ENCODE results near the gene EPOP. TPM values are rescaled to one million over a fixed set of nuclear protein-coding genes. Genes with fewer than 3 reads are reported as not detected.

The EPOP gene
- total RNA-seq, 1 experiment from 2014 or later = 8.4 TPM

DNA sequence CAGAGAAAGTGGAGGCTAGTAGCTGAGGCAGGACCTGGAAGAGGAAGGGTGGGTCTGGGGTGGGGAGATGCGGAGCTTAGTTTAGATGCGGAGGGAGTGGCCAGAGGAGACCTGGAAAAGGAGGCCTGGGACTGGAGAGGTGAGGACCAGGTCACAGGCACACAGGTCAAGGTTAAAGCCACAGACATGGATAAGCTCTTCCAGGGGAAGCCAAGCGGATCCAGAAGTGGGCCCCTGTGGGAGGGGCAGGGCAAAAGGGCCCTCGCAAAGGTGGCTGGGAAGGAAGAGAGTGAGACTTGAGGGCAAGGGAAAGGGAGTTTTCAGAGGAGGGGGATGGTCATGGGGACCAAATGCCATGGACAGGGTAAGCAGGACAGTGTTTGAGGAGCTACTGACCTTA is 16.4 kb upstream of the EPOP start:
- CTCF ChIA-PET = no interaction called here
- DNase-seq = no peak
- intact Hi-C loops (cut with micrococcal nuclease; ENCODE audit: unreplicated experiment) = no loop called here
- TF ChIP-seq EZH2 (IDR thresholded peaks at IDR 0.05; ENCODE audit: low read depth) = no peak
- TF ChIP-seq, protein P1, sequence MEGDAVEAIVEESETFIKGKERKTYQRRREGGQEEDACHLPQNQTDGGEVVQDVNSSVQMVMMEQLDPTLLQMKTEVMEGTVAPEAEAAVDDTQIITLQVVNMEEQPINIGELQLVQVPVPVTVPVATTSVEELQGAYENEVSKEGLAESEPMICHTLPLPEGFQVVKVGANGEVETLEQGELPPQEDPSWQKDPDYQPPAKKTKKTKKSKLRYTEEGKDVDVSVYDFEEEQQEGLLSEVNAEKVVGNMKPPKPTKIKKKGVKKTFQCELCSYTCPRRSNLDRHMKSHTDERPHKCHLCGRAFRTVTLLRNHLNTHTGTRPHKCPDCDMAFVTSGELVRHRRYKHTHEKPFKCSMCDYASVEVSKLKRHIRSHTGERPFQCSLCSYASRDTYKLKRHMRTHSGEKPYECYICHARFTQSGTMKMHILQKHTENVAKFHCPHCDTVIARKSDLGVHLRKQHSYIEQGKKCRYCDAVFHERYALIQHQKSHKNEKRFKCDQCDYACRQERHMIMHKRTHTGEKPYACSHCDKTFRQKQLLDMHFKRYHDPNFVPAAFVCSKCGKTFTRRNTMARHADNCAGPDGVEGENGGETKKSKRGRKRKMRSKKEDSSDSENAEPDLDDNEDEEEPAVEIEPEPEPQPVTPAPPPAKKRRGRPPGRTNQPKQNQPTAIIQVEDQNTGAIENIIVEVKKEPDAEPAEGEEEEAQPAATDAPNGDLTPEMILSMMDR (conservative IDR thresholded peaks at IDR 0.05) = no peak
- Histone ChIP-seq H3K27me3 (ENCODE audit: insufficient read depth, low read depth) (no peaks in the 10 kb centered on the region), H3K27ac (no peak overlapping the region), H3K4me3 (no peak overlapping the region), H3K9me3 (ENCODE audit: insufficient read depth, low read depth) (no peaks in the 10 kb centered on the region), H3K4me2 (no peak overlapping the region), H2AFZ (no peak overlapping the region), H3K9me2 (ENCODE audit: insufficient read depth) (no peaks in the 10 kb centered on the region), H3K4me1 (replicated peaks; ENCODE audit: insufficient read depth) (0 out of 2 replicates have a peak, but pooled peaks cover 10% of the 10 kb centered on the region), H3K36me3 (ENCODE audit: low read depth) (no peaks in the 10 kb centered on the region), H4K20me1 (ENCODE audit: insufficient read depth) (no peaks in the 10 kb centered on the region), H3F3A (ENCODE audit: insufficient read depth, low read depth) (peaks cover 4% of the 10 kb centered on the region; the same call in 1 of the 2 replicates), H3K79me2 (ENCODE audit: low read depth) (no peaks in the 10 kb centered on the region)
- POLR2A ChIA-PET (ENCODE audit: unreplicated experiment) = no interaction called here
- BruUV-seq (replicated peaks) = no TSS peak

GRCh38 chr17:38690386-38690785 is 15.6 kb upstream of the EPOP start:
- Histone ChIP-seq H2AFZ (no peak overlapping the region), H3K36me3 (ENCODE audit: low read depth) (no peaks in the 10 kb centered on the region), H3K27ac (no peak overlapping the region), H3K4me3 (no peak overlapping the region), H3K4me1 (replicated peaks; ENCODE audit: insufficient read depth) (0 out of 2 replicates have a peak, but pooled peaks cover 10% of the 10 kb centered on the region), H3K9me2 (ENCODE audit: insufficient read depth) (no peaks in the 10 kb centered on the region), H3K27me3 (ENCODE audit: insufficient read depth, low read depth) (no peaks in the 10 kb centered on the region), H3K4me2 (no peak overlapping the region), H3K79me2 (ENCODE audit: low read depth) (no peaks in the 10 kb centered on the region), H4K20me1 (ENCODE audit: insufficient read depth) (no peaks in the 10 kb centered on the region), H3K9me3 (ENCODE audit: insufficient read depth, low read depth) (no peaks in the 10 kb centered on the region), H3F3A (ENCODE audit: insufficient read depth, low read depth) (peaks cover 4% of the 10 kb centered on the region; the same call in 1 of the 2 replicates)
- no peak for TF ChIP-seq EZH2 (IDR thresholded peaks at IDR 0.05; ENCODE audit: low read depth)
- TF ChIP-seq, protein P1 (conservative IDR thresholded peaks at IDR 0.05) = no peak
- no TSS peak for BruUV-seq (replicated peaks)
- intact Hi-C loops (cut with micrococcal nuclease; ENCODE audit: unreplicated experiment) = no loop called here
- no peak for DNase-seq
- POLR2A ChIA-PET (ENCODE audit: unreplicated experiment) = no interaction called here
- CTCF ChIA-PET = no interaction called here

DNA sequence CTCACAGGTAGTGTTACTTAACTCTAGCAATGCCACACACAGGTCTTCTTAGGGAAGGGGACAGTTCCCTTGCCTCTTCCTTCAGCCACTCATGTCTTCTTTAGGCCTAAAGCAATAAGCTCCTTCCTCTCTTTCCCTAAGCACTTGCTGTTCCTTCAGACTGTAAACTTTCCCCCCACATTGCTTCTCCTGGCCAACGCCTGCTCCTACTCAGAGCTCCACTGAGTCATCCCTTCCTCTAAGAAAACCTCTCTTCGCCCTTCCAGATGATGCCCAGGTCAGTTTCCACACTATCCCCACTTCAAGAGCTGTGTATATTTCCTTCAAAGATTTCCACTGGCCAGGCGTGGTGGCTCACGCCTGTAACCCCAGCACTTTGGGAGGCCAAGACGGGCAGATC is 12.5 kb upstream of the EPOP start:
- CTCF ChIA-PET = no interaction called here
- no peaks in the 10 kb centered on the region for H3K79me2 ChIP-seq (ENCODE audit: low read depth)
- BruUV-seq (replicated peaks) = no TSS peak
- no peak overlapping the region for H3K4me2 ChIP-seq
- peaks cover 4% of the 10 kb centered on the region; the same call in 1 of the 2 replicates for H3F3A ChIP-seq (ENCODE audit: insufficient read depth, low read depth)
- H3K4me3 ChIP-seq = no peak overlapping the region
- H4K20me1 ChIP-seq (ENCODE audit: insufficient read depth) = no peaks in the 10 kb centered on the region
- intact Hi-C loops (cut with micrococcal nuclease; ENCODE audit: unreplicated experiment) = no loop called here
- no peak for DNase-seq
- no peaks in the 10 kb centered on the region for H3K36me3 ChIP-seq (ENCODE audit: low read depth)
- H3K4me1 ChIP-seq (replicated peaks; ENCODE audit: insufficient read depth) = 0 out of 2 replicates have a peak, but pooled peaks cover 10% of the 10 kb centered on the region
- H3K27me3 ChIP-seq (ENCODE audit: insufficient read depth, low read depth) = no peaks in the 10 kb centered on the region
- no peak overlapping the region for H2AFZ ChIP-seq
- POLR2A ChIA-PET (ENCODE audit: unreplicated experiment) = interaction anchor here (0.6 kb wide), 1 partner anchor 623 kb away, joined by 8 read pairs; no protein-coding TSS in a partner anchor
- TF ChIP-seq, protein P1 (conservative IDR thresholded peaks at IDR 0.05) = no peak
- no peak for TF ChIP-seq EZH2 (IDR thresholded peaks at IDR 0.05; ENCODE audit: low read depth)
- H3K9me3 ChIP-seq (ENCODE audit: insufficient read depth, low read depth) = no peaks in the 10 kb centered on the region
- H3K9me2 ChIP-seq (ENCODE audit: insufficient read depth) = no peaks in the 10 kb centered on the region
- H3K27ac ChIP-seq = no peak overlapping the region
